ENCODE results near the gene DDX51.
"Not testable (repeated sequence)": the region's sequence is repeated elsewhere in the genome, so short reads cannot be mapped to it uniquely, and the experiment has no call there.

The DDX51 gene

DNA sequence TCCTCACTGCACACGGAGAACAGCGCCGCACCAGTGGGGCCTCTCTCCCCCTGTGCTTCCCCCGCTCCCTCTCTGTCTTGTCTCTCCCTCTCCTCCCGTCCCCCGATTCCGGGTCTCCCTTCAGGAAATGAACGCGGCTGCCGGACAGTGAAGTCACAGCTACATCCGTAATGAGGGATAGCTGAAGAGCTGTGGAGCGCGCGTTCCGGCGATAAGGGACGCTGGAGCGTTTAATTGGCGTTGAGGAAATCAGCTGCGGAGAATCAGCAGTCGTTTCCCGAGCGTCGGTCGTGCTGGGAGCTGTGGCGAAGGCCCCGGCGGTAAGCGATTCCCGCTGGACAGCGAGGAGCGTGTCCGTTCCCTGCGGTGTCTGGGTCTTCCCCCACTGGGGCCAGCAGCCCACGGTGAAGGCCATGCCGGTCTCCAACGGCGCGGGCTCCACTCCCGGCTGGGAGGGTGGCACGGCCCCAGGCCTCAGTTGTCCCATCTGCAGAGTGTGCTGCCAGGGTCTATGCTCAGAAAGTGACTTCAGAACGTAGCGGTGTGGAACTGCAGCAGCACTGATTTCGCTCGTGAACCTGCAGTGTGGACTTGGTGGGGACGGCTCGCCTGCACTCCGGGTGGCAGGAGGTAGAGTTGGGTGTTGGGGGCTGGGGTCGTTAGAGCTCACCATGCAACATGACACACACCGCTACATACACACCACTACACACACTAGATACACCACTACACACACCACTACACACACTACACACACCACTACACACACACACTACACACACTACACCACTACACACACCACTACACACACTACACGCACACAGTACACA is 11.0 kb upstream of the DDX51 start:
- no peak for DNase-seq (ENCODE audit: low read depth in 2 of 2)

GRCh38 chr12:132154341-132154761 is 10.2 kb upstream of the DDX51 start:
- no peak for DNase-seq (ENCODE audit: low read depth in 2 of 2)

DNA sequence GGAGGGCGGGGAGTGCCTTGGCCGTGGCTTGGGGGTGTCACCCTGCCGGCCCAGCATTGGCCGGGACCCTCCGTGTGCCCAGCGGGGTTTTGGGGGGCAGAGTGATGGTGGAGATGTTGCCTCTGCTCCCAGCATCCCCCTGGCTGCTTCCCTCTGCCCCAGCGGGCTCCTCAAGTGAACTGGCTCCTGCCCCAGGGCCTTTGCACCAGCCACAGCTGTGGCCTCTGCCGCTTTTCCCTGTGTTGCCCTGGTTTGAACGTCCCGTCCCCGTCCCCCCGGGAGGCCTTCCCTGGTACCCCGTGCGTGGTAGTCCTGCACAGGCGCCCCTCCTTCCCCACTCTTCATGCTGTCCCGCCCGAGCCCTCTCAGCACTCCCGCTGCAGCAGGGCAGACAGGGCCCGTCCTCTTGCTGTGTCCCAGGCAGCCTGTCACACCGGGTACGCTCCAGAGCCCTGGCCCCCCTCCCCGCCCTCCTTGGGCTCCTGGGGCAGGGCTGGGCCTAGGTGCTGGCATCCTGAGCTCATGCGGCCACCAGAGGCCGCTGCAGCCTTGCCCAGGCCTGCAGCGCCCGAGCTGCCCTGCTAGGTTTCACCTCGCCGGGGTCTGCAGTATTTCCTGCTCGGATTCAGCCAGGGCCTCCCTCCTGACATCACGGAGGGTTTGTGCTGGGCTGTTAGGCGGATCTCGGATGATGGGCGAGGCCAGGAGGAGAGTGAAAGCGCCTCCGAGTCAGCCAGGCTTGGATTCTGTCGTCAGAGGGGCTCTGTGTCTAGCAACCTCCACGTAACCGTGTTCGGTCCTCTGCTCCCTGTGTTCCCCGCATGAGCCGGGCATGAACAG is 9.6 kb upstream of the DDX51 start:
- peak; percentile 45 to 46 for DNase-seq (ENCODE audit: low read depth in 2 of 2)

DNA sequence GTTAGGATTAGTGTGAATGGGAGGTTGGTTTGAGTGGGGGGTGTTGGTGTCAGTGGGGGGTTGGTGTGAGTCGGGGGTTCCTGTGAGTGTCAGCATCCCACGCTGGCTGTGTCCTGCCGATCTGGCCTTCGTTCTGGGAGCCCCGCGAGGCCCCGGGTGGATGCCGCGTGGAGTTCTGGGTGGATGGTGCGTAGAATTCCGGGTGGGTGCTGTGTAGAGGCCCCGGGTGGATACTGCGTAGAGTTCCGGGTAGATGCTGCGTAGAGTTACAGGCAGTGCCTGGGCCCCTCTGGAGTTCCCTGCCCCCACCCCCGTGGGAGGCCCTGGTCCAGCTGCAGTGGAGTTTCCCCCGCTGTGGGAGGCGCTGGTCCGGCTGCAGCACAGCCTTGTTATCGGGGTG is 8.8 kb upstream of the DDX51 start:
- DNase-seq (ENCODE audit: low read depth in 2 of 2), result no peak

DNA sequence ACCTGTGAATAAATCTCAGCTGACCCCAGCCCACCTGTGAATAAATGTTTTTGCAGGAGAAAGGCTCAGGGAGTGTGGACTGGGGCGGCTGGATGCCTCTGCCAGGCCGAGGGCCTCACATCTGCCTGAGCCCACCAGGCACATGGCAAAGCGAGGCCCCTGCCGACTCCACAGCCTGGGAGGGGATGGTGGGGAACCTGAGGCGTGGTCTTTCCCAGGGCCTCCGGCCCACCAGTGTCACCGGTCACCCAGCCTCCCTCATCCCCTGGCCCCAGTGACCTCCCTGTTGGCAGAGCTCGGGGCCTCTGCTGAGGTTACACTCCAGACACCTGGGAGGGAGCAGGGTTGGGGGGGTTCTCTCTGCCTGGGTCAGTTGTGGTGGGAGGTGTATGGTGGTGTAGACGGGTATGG is 8.3 kb upstream of the DDX51 start:
- no peak for DNase-seq (ENCODE audit: low read depth in 2 of 2)

DNA sequence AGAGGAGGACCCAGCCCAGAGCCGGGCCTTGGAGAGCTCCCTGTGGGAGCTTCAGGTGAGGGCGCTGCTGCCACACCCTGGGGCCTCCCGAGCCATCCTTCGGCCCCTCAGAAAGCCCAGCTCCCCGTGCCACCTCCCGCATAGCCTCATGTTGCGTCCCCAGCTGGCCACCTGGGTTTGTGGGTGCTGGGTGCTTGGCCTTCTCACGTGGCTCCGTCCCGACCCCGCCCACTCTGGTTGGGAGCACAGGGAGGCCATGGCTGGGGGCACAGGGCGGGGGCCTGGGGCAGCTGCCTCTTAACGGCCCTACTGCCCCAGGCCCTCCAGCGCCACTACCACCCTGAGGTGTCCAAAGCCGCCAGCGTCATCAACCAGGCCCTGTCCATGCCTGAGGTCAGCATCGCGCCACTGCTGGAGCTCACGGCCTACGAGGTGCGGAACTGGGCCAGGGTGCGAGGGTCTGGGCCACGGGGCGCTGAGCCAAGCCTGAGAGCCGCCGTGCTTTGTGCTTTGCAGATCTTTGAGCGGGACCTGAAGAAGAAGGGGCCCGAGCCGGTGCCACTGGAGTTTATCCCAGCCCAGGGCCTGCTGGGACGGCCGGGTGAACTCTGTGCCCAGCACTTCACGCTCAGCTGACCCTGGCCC is 7.8 kb upstream of the DDX51 start:
- DNase-seq (ENCODE audit: low read depth in 2 of 2), result no peak

DNA sequence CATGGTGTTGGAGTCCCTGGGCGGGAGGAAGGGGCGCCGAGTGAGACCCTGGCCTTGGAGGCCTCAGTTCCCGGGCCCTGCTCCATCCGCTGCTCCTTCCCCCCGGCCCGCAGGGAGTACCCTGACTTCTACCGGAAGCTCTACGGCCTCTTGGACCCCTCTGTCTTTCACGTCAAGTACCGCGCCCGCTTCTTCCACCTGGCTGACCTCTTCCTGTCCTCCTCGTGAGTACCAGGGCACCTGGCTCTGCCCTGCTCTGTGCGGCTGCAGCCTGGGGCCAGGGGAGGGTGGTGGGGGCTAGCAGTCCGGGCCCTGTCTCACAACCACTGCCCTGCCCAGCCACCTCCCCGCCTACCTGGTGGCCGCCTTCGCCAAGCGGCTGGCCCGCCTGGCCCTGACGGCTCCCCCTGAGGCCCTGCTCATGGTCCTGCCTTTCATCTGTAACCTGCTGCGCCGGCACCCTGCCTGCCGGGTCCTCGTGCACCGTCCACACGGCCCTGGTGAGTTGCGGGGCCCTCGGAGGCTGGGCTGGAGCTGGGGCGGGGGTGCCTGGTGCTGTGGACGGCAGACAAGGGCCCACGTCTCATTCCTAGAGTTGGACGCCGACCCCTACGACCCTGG is 7.1 kb upstream of the DDX51 start:
- no peak for DNase-seq (ENCODE audit: low read depth in 2 of 2)

DNA sequence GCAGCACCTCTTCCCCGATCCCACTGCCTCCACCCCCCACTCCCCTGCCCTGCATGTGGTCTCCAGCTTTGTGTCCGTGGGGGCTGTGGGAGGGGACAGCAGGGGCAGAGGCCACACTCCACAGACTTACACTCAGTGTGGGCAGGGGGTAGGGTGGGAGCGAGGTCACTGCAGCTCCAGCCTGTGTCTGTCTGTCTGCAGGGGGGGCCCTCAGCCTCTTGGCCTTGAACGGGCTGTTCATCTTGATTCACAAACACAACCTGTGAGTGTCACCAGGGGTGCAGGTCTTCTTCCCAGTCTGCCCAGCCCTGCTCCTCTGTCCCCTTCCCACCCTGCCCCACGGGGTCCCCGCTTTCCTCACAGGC is 6.6 kb upstream of the DDX51 start:
- no peak for DNase-seq (ENCODE audit: low read depth in 2 of 2)

DNA sequence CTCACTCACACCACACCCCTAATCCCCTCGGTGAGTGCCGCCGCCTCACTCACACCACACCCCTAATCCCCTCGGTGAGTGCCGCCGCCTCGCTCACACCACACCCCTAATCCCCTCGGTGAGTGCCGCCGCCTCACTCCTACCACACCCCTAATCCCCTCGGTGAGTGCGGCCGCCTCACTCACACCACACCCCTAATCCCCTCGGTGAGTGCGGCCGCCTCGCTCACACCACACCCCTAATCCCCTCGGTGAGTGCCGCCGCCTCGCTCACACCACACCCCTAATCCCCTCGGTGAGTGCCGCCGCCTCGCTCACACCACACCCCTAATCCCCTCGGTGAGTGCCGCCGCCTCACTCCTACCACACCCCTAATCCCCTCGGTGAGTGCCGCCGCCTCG is 5.4 kb upstream of the DDX51 start:
- not testable (repeated sequence) for DNase-seq (ENCODE audit: low read depth in 2 of 2)

- DNase-seq (ENCODE audit: low read depth in 2 of 2), result no peak
Measured at GRCh38 chr12:132148368-132149045, 4.4 kb upstream of the DDX51 start.

GRCh38 chr12:132147423-132148367 is 3.6 kb upstream of the DDX51 start:
- DNase-seq (ENCODE audit: low read depth in 2 of 2), result no peak

DNA sequence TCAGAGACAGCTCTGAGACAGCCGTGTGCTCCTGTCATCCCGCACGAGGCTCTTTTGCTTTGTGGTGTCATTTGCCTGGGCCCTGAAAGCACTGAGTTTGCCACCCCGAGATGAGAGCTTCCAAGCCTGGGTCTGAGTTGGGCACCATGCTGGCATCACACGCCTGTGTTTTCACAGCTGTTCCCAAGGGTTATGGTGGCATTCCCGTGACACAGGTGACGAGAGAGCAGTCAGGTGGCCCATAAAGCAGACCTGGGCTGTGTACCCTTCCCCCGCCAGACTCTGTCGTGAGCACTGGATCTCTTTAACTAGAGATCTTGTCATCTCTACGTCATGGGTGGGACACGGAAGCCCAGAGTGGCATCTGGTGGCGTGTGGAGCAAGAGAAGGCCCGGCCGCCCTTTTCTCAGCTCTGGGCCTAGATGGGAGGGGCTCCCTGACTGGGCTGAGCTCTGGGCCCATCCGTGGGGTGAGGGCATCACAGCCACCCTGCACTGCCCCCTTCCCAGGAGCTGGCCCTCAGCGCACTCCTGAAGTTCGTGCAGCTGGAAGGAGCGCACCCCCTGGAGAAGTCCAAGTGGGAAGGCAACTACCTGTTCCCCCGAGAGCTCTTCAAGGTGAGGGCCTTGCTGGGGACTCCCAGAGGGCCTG is 2.8 kb upstream of the DDX51 start:
- no peak for DNase-seq (ENCODE audit: low read depth in 2 of 2)

DNA sequence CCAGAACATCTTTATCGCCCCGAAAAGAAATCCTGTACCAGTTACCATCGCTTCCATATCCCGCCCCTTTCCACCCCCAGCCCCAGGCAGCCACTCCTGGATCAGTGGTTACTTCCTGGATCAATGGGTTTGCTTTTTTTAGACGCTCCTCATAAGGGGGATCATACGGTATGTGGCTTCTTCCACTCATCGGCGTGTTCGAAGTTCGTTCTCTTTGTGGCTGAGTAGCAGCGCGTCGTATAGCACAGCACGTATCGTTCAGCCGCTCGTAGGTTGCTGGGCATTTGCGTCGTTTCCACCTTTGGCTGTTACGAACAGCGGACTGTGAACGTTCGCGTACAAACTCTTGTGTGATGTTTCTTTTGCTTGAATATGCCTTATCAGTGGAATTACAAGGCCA is 2.0 kb upstream of the DDX51 start:
- DNase-seq (ENCODE audit: low read depth in 2 of 2), result no peak

- DNase-seq (ENCODE audit: low read depth in 2 of 2), result no peak
Measured at GRCh38 chr12:132145334-132145733, 1.2 kb upstream of the DDX51 start.

DNA sequence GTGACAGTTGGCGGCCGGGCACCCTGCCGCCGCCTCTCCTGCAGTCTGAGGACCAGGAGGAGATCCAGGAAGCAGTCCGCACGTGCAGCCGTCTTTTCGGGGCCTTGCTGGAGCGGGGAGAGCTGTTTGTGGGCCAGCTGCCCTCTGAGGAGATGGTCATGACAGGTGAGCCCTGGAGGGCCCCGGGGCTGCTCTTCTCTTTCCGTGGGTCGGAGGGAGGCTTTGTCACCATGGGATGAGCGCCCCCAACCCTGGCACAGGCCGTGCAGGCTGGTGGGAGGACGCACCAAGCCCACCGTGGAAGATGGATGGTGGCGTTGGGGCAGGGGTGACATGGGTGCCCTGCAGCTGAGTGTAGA is 670 bp upstream of the DDX51 start:
- no peak for DNase-seq (ENCODE audit: low read depth in 2 of 2)

- no peak for DNase-seq (ENCODE audit: low read depth in 2 of 2)
Measured at GRCh38 chr12:132143336-132144071, 615 bp downstream of the DDX51 start.

DNA sequence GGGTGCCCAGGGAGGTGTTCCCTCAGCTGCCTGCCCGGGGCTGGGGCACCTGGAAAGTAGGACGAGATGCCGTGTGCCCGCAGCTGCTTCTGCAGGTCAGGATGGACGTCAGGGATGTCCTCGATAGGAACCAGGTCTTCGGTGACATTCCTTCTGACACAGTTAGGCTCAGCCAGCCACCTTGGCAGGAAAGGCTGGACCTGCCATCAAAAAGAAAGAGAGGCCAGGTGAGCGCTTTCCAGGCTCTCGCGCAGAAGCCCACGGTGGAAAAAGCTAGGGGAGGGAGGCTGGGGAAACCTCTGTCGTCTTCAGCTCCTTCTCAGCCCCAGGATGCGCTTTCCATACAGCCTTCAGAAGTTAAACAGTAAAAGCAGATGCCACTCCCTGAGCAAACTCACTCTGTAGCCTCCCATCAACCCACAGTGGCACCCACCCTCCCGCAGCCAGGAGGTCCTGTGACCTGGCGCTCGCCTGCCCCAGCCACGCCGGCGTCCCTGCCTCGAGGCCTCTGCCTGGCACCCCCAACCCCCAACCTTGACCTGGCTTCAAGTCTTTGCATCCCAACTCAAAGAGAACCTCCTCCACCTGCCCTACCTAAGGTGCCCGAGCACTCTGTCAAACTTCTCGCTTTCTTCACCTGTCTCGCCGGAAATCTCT is 1.3 kb downstream of the DDX51 start:
- DNase-seq (ENCODE audit: low read depth in 2 of 2), result no peak

GRCh38 chr12:132141976-132142678 is 2.0 kb downstream of the DDX51 start:
- DNase-seq (ENCODE audit: low read depth in 2 of 2), result no peak

Measured in stimulated activated CD8-positive, alpha-beta memory T cell treated with anti-CD3 and anti-CD28 coated beads, Interleukin-2, amount 100 ng/mL, for 48 hours (primary cell).